Measurements from ENCODE around the gene PBX3. TPM values are rescaled to one million over a fixed set of nuclear protein-coding genes. Genes with fewer than 3 reads are reported as not detected.

Gene PBX3
- total RNA-seq, 1 experiment from 2014 or later: 39.0 TPM

DNA sequence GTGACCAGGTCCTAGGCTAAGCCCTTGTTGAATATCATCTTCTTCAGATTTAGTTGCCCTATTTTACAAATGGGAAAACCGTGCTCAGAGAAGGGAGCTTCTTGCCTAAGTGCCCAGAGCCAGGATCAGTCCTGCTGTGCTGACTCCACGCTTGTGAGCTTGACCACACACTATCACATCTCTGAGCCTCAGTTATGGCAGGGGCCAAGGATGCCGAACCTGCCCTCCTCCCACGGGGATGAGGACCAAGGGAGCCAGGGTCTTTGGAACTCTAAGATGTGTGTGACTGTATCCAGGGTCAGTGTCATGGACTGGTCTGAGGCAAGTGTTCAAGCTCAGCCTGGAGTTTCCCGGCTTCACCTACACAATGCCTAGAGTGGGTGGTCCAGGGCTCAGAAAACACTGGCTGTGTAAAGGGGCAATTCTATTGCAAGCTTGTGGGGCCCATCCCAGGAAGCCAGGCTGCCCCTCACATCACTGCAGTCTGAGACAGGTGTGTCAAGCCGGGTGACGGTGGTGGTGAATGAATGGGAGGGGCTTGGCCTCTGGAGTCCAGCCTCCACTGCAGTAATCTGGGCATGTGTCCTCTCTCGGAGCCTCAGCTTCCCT is 235.7 kb downstream of the PBX3 start:
- Histone ChIP-seq H3K27ac (ENCODE audit: low read length) (no peak overlapping the region), H3K4me3 (ENCODE audit: low read depth in 2 of 2, low read length in 2 of 2) (no peak overlapping the region), H3K4me1 (ENCODE audit: control insufficient read depth, insufficient read depth, low read length) (no peaks in the 10 kb centered on the region), H3K36me3 (ENCODE audit: control insufficient read depth, insufficient read depth, low read length) (no peaks in the 10 kb centered on the region), H3K27me3 (ENCODE audit: control insufficient read depth, insufficient read depth, low read length) (no peaks in the 10 kb centered on the region), H3K9me3 (ENCODE audit: control insufficient read depth, insufficient read depth, low read depth, low read length) (no peaks in the 10 kb centered on the region)
- intact Hi-C loops (cut with micrococcal nuclease; ENCODE audit: unreplicated experiment) (no loop called here), in situ Hi-C loops (cut with HindIII; ENCODE audit: low pct_unique_long_range_greater_than_20kb, low sequenced_read_pairs) (no loop called here)
- DNase-seq (ENCODE audit: low read depth, low spot score) (no peak), ATAC-seq (no peak)
- POLR2A ChIA-PET: no interaction called here
- TF ChIP-seq POLR2AphosphoS5 (IDR thresholded peaks at IDR 0.05; ENCODE audit: low read depth, low read length): no peak
- TF ChIP-seq, protein P1, sequence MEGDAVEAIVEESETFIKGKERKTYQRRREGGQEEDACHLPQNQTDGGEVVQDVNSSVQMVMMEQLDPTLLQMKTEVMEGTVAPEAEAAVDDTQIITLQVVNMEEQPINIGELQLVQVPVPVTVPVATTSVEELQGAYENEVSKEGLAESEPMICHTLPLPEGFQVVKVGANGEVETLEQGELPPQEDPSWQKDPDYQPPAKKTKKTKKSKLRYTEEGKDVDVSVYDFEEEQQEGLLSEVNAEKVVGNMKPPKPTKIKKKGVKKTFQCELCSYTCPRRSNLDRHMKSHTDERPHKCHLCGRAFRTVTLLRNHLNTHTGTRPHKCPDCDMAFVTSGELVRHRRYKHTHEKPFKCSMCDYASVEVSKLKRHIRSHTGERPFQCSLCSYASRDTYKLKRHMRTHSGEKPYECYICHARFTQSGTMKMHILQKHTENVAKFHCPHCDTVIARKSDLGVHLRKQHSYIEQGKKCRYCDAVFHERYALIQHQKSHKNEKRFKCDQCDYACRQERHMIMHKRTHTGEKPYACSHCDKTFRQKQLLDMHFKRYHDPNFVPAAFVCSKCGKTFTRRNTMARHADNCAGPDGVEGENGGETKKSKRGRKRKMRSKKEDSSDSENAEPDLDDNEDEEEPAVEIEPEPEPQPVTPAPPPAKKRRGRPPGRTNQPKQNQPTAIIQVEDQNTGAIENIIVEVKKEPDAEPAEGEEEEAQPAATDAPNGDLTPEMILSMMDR (IDR thresholded peaks at IDR 0.05): no peak
- no peak for TF ChIP-seq TCF7L2 (IDR thresholded peaks at IDR 0.05; ENCODE audit: low read depth, low read length)
- no TSS peak for BruUV-seq (replicated peaks)
- CTCF ChIA-PET: no interaction called here

DNA sequence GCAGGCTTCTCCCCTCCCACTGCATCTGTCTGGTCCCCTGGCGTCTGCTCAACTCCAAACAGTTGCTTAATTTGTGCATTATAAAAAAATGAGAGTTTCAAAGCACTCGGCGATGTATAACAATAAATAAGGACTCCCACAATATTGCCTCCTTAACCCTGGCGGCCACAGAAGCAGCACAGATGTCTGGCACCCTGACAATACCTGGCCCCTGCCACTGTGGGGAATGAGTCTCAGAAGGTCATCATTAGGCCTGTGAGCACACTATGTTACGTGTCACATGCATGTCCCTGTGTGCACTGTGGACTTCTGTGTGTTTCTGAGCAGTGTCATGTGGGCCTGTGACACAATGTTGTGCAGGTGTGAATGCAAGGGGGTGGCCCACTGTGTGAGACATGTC is 236.5 kb downstream of the PBX3 start:
- H3K27me3 ChIP-seq (ENCODE audit: control insufficient read depth, insufficient read depth, low read length): no peaks in the 10 kb centered on the region
- no peaks in the 10 kb centered on the region for H3K4me1 ChIP-seq (ENCODE audit: control insufficient read depth, insufficient read depth, low read length)
- no TSS peak for BruUV-seq (replicated peaks)
- H3K27ac ChIP-seq (ENCODE audit: low read length): no peak overlapping the region
- intact Hi-C loops (cut with micrococcal nuclease; ENCODE audit: unreplicated experiment): no loop called here
- ChIA-PET POLR2A (no interaction called here), CTCF (no interaction called here)
- no peaks in the 10 kb centered on the region for H3K9me3 ChIP-seq (ENCODE audit: control insufficient read depth, insufficient read depth, low read depth, low read length)
- DNase-seq (ENCODE audit: low read depth, low spot score) (no peak), ATAC-seq (no peak)
- H3K4me3 ChIP-seq (ENCODE audit: low read depth in 2 of 2, low read length in 2 of 2): no peak overlapping the region
- in situ Hi-C loops (cut with HindIII; ENCODE audit: low pct_unique_long_range_greater_than_20kb, low sequenced_read_pairs): no loop called here
- TF ChIP-seq TCF7L2 (IDR thresholded peaks at IDR 0.05; ENCODE audit: low read depth, low read length) (no peak), SIN3A (IDR thresholded peaks at IDR 0.05; ENCODE audit: borderline replicate concordance, insufficient read depth, low read depth, low read length) (no peak)
- H3K36me3 ChIP-seq (ENCODE audit: control insufficient read depth, insufficient read depth, low read length): no peaks in the 10 kb centered on the region

DNA sequence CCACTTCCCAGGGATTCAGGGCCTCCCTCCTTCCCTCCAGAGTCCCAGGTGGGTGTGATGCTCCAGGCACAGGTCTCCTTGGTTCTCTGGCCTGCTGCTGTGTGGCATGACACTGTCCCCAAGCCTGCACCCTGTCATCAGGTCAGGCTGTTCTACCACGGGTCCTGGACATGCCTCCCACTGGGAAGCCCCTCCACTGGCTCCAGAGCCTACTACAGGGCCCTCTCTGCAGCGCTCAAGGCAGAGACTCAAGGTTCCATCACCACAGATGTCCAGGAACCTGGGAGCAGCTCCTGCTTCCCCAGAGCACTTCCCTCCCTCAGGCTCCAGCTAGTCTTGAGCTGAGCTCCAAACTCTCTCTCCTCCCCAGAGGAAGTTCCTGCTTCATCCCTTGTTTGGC is 237.3 kb downstream of the PBX3 start:
- in situ Hi-C loops (cut with HindIII; ENCODE audit: low pct_unique_long_range_greater_than_20kb, low sequenced_read_pairs): no loop called here
- Histone ChIP-seq H3K4me1 (ENCODE audit: control insufficient read depth, insufficient read depth, low read length) (no peaks in the 10 kb centered on the region), H3K27me3 (ENCODE audit: control insufficient read depth, insufficient read depth, low read length) (no peaks in the 10 kb centered on the region), H3K27ac (ENCODE audit: low read length) (no peak overlapping the region), H3K4me3 (ENCODE audit: low read depth in 2 of 2, low read length in 2 of 2) (no peak overlapping the region), H3K9me3 (ENCODE audit: control insufficient read depth, insufficient read depth, low read depth, low read length) (no peaks in the 10 kb centered on the region), H3K36me3 (ENCODE audit: control insufficient read depth, insufficient read depth, low read length) (no peaks in the 10 kb centered on the region)
- ChIA-PET CTCF (no interaction called here), POLR2A (no interaction called here)
- TF ChIP-seq SIN3A (IDR thresholded peaks at IDR 0.05; ENCODE audit: borderline replicate concordance, insufficient read depth, low read depth, low read length): no peak
- TF ChIP-seq, protein P1 (IDR thresholded peaks at IDR 0.05): no peak
- no peak for TF ChIP-seq TCF7L2 (IDR thresholded peaks at IDR 0.05; ENCODE audit: low read depth, low read length)
- no peak for TF ChIP-seq POLR2AphosphoS5 (IDR thresholded peaks at IDR 0.05; ENCODE audit: low read depth, low read length)
- TF ChIP-seq, protein P2, sequence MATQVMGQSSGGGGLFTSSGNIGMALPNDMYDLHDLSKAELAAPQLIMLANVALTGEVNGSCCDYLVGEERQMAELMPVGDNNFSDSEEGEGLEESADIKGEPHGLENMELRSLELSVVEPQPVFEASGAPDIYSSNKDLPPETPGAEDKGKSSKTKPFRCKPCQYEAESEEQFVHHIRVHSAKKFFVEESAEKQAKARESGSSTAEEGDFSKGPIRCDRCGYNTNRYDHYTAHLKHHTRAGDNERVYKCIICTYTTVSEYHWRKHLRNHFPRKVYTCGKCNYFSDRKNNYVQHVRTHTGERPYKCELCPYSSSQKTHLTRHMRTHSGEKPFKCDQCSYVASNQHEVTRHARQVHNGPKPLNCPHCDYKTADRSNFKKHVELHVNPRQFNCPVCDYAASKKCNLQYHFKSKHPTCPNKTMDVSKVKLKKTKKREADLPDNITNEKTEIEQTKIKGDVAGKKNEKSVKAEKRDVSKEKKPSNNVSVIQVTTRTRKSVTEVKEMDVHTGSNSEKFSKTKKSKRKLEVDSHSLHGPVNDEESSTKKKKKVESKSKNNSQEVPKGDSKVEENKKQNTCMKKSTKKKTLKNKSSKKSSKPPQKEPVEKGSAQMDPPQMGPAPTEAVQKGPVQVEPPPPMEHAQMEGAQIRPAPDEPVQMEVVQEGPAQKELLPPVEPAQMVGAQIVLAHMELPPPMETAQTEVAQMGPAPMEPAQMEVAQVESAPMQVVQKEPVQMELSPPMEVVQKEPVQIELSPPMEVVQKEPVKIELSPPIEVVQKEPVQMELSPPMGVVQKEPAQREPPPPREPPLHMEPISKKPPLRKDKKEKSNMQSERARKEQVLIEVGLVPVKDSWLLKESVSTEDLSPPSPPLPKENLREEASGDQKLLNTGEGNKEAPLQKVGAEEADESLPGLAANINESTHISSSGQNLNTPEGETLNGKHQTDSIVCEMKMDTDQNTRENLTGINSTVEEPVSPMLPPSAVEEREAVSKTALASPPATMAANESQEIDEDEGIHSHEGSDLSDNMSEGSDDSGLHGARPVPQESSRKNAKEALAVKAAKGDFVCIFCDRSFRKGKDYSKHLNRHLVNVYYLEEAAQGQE (IDR thresholded peaks at IDR 0.05; ENCODE audit: insufficient read depth in 1 of 2, low read depth in 2 of 2, low read length in 1 of 2): no peak
- intact Hi-C loops (cut with micrococcal nuclease; ENCODE audit: unreplicated experiment): no loop called here
- DNase-seq (ENCODE audit: low read depth, low spot score) (no peak), ATAC-seq (no peak)
- BruUV-seq (replicated peaks): no TSS peak
